ENCODE results near the gene RALB. TPM values are rescaled to one million over a fixed set of nuclear protein-coding genes. Genes with fewer than 3 reads are reported as not detected.

RALB gene
- polyA plus RNA-seq, 1 donor (not counting 4 experiments of a cell fraction or from before 2014, with no cell fraction given): 80.8 TPM

DNA sequence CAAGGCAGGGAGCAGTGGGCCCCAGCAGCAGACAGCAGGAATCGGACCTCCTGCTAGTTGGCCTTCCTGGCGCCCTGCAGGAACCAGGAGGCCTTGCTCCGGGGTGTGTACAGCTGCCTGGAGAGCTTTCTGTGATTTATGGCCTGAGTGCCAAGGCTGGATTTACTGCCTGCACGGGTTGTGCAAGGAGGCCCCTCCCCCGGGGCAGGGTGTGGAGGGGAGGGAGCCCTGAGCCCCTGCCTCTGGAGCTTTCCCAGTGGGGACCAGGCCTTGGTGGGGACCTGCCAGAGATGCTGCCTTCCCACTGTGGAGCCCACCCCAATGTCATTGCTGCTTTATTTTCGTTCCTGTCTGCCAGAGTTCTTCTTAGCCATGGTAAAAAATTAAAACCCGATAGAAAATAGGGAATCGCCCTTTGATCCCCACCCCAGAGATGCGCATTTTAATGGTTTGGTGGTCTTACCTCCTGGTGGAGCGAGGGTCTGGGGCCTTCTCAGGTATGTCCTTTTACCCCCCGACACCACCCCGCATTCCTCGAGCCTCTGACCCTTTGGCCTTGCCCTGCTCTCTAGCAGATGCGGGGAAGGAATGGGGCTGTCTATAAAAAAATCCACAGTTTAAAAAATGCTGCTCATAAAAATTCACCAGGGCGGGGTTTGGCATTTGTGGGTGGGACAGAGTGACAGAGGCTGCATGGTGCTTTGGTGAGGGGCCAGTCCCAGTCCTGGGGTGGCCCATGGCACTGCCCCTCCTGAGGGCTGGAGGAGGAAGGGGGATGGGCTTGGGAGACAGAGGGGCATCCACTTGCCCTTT, 6.9 kb upstream of the RALB start:
- dilution Hi-C loops (cut with MboI; ENCODE audit: extremely low pct_ligation_motif_present, low sequenced_read_pairs): no loop called here
- H3K36me3 ChIP-seq (ENCODE audit: control insufficient read depth in 2 of 2, extremely low read depth in 1 of 2, insufficient read depth in 2 of 2, low read length in 2 of 2): no peaks in the 10 kb centered on the region
- no peak overlapping the region for H2AFZ ChIP-seq (ENCODE audit: control insufficient read depth, low read length)
- no peaks in the 10 kb centered on the region for H3K9me1 ChIP-seq (ENCODE audit: control insufficient read depth, extremely low read depth, insufficient read depth, low read length)
- DNase-seq (ENCODE audit: low read depth, low spot score): no peak
- TF ChIP-seq, protein P1, sequence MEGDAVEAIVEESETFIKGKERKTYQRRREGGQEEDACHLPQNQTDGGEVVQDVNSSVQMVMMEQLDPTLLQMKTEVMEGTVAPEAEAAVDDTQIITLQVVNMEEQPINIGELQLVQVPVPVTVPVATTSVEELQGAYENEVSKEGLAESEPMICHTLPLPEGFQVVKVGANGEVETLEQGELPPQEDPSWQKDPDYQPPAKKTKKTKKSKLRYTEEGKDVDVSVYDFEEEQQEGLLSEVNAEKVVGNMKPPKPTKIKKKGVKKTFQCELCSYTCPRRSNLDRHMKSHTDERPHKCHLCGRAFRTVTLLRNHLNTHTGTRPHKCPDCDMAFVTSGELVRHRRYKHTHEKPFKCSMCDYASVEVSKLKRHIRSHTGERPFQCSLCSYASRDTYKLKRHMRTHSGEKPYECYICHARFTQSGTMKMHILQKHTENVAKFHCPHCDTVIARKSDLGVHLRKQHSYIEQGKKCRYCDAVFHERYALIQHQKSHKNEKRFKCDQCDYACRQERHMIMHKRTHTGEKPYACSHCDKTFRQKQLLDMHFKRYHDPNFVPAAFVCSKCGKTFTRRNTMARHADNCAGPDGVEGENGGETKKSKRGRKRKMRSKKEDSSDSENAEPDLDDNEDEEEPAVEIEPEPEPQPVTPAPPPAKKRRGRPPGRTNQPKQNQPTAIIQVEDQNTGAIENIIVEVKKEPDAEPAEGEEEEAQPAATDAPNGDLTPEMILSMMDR (optimal IDR thresholded peaks at IDR 0.05 in 1 of 3, IDR thresholded peaks at IDR 0.05 in 1 of 3, conservative IDR thresholded peaks at IDR 0.05 in 1 of 3; ENCODE audit: extremely low read depth in 1 of 3, insufficient read depth in 2 of 3, low read length in 3 of 3): no peak
- TF ChIP-seq EZH2 (IDR thresholded peaks at IDR 0.05; ENCODE audit: low read length): no peak
- H3K4me3 ChIP-seq (ENCODE audit: control insufficient read depth in 2 of 3, extremely low read depth in 1 of 3, insufficient read depth in 2 of 3, low read depth in 1 of 3, low read length in 3 of 3): no peak overlapping the region
- peaks cover 26% of the 10 kb centered on the region for H3K4me1 ChIP-seq (ENCODE audit: control insufficient read depth, extremely low read depth, insufficient read depth, low read length)
- H3K27ac ChIP-seq (ENCODE audit: control insufficient read depth, insufficient read depth, low read length): no peak overlapping the region
- H3K27me3 ChIP-seq (ENCODE audit: control insufficient read depth, extremely low read depth, insufficient read depth, low read length): no peaks in the 10 kb centered on the region
- no peak overlapping the region for H3K9ac ChIP-seq (ENCODE audit: control insufficient read depth, extremely low read depth, insufficient read depth, low read length)
- H3K79me2 ChIP-seq (ENCODE audit: control insufficient read depth, insufficient read depth, low read length): no peaks in the 10 kb centered on the region
- no peak overlapping the region for H3K4me2 ChIP-seq (ENCODE audit: control insufficient read depth, extremely low read depth, insufficient read depth, low read depth, low read length)
- no peak for FAIRE-seq
- H3K9me3 ChIP-seq (ENCODE audit: control insufficient read depth, low read depth, low read length): no peaks in the 10 kb centered on the region
- no peaks in the 10 kb centered on the region for H4K20me1 ChIP-seq (ENCODE audit: control insufficient read depth, extremely low read depth, insufficient read depth, low read length)

DNA sequence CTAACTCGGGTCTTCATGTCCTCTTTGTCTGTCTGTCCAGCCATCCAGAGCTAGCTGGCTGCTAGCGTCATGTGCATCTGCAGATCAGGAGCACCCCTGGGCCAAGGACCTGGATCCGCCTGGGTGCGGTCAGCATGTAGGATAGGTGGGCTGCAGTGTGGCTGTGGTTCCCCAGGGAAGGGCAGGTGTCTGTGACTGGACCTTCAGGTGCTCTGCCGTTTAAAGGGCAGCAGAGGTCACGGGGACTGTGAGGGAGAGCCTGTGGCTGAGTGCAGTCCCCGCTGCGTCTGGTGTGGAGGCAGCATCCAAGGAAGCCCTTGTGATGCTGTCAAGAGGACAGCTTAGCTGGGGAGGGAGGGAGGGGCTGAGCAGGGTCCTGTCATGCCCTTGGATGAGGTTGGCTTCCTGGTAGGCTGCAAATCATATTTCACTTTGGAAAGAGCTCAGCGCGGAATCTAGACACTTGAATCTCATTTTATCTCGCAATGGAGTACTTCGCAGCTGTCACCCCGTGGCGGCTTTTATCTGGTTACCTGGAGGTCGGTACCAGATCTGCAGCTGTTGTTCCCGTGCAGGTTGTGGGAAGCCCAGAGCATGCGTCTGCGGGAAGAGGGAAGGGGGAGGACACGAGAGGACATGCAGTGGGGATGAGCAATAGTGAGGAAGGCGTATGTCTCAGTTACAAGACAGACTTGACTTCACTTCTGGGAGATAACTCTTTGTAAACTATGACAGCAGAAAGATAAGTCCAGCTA, 5.9 kb upstream of the RALB start:
- H4K20me1 ChIP-seq (ENCODE audit: control insufficient read depth, extremely low read depth, insufficient read depth, low read length): no peaks in the 10 kb centered on the region
- H3K79me2 ChIP-seq (ENCODE audit: control insufficient read depth, insufficient read depth, low read length): no peaks in the 10 kb centered on the region
- DNase-seq (ENCODE audit: low read depth, low spot score): peak; percentile 69
- TF ChIP-seq, protein P1 (optimal IDR thresholded peaks at IDR 0.05 in 1 of 3, IDR thresholded peaks at IDR 0.05 in 1 of 3, conservative IDR thresholded peaks at IDR 0.05 in 1 of 3; ENCODE audit: extremely low read depth in 1 of 3, insufficient read depth in 2 of 3, low read length in 3 of 3): no peak
- no peak for TF ChIP-seq EZH2 (IDR thresholded peaks at IDR 0.05; ENCODE audit: low read length)
- no peaks in the 10 kb centered on the region for H3K9me3 ChIP-seq (ENCODE audit: control insufficient read depth, low read depth, low read length)
- no peak overlapping the region for H2AFZ ChIP-seq (ENCODE audit: control insufficient read depth, low read length)
- H3K36me3 ChIP-seq (ENCODE audit: control insufficient read depth in 2 of 2, extremely low read depth in 1 of 2, insufficient read depth in 2 of 2, low read length in 2 of 2): no peaks in the 10 kb centered on the region
- H3K9me1 ChIP-seq (ENCODE audit: control insufficient read depth, extremely low read depth, insufficient read depth, low read length): no peaks in the 10 kb centered on the region
- no peak overlapping the region for H3K27ac ChIP-seq (ENCODE audit: control insufficient read depth, insufficient read depth, low read length)
- peak overlapping the region; percentile 29 for H3K4me2 ChIP-seq (ENCODE audit: control insufficient read depth, extremely low read depth, insufficient read depth, low read depth, low read length)
- peak; percentile 96 for FAIRE-seq
- H3K9ac ChIP-seq (ENCODE audit: control insufficient read depth, extremely low read depth, insufficient read depth, low read length): no peak overlapping the region
- H3K27me3 ChIP-seq (ENCODE audit: control insufficient read depth, extremely low read depth, insufficient read depth, low read length): no peaks in the 10 kb centered on the region
- no peak overlapping the region for H3K4me3 ChIP-seq (ENCODE audit: control insufficient read depth in 2 of 3, extremely low read depth in 1 of 3, insufficient read depth in 2 of 3, low read depth in 1 of 3, low read length in 3 of 3)
- dilution Hi-C loops (cut with MboI; ENCODE audit: extremely low pct_ligation_motif_present, low sequenced_read_pairs): no loop called here
- peaks cover 27% of the 10 kb centered on the region for H3K4me1 ChIP-seq (ENCODE audit: control insufficient read depth, extremely low read depth, insufficient read depth, low read length)
